Right lobe of liver (tissue), 6 donors: ENCODE results near the gene BTK. TPM values are rescaled to one million over a fixed set of nuclear protein-coding genes. Genes with fewer than 3 reads are reported as not detected.

Experiments used
- ATAC-seq, 4 donors: fragments of 200-7000 bp; cut with Tn5 transposase; one replicate each; pipeline ENCODE4 v1.9.1; 2020; ENCODE audit warnings: mild to moderate bottlenecking in 4 of 4, moderate library complexity in 4 of 4
- DNase-seq, 3 donors: peaks; one replicate each; pipeline ENCODE4 v3.0.0-alpha.2; 2020
- H3K27ac ChIP-seq, 3 donors: fragments of 200-600 bp; one replicate each; pipeline ENCODE4 v1.8.0; 2022
- H3K27me3 ChIP-seq, 2 donors: fragments of 200-600 bp; one replicate each; pipeline ENCODE4 v1.8.0; 2022
- H3K36me3 ChIP-seq, 4 donors: fragments of 200-600 bp; sonication (generic) in 1 of 4; one replicate each; pipeline versions ENCODE4 v1.5.1 to v1.8.0; 2017 to 2022; ENCODE audit warnings: control low read depth in 1 of 4
- H3K4me1 ChIP-seq, 4 donors: fragments of 200-600 bp; sonication (generic) in 1 of 4; one replicate each; pipeline versions ENCODE4 v1.5.1 to v1.8.0; 2017 to 2022; ENCODE audit warnings: control low read depth in 1 of 4
- H3K4me3 ChIP-seq, 3 donors: fragments of 200-600 bp; one replicate each; pipeline ENCODE4 v1.8.0; 2022
- H3K9me3 ChIP-seq, 4 donors: fragments of 200-600 bp; sonication (generic) in 1 of 4; one replicate each; pipeline versions ENCODE4 v1.5.1 to v1.8.0; 2017 to 2022; ENCODE audit warnings: control low read depth in 1 of 4
- POLR2A ChIP-seq: fragments of 450-650 bp; IDR thresholded peaks from one replicate; pipeline ENCODE4 v1.6.1; 2017; ENCODE audit warnings: antibody characterized with exemption, mild to moderate bottlenecking
- WGBS: methylation state at CpG from one replicate; pipeline ENCODE4 v1.1.6; 2018; ENCODE audit warnings: low coverage, low lambda C conversion rate; ENCODE audit not compliant: insufficient coverage; ENCODE audit errors: missing lambda C conversion rate; 5-methylcytosine and 5-hydroxymethylcytosine counted together
- intact Hi-C, 2 donors: fragments of 100-400 bp; cut with DNase I; formaldehyde crosslinking; loops; one replicate each; pipeline versions ENCODE4 v1.11.2 to v1.14.1; 2022
- total RNA-seq, 6 experiments: library from RNA; depleted of rRNA in 2 of 6; stranded (reverse); fragments of >200 nt in 2 of 6; fragmentation: NEBNext Ultra II Directional in 3 of 6; extraction: Animal tissue kit (Norgen Biotek cat#: 25700) in 3 of 6; gene quantifications; one replicate each; pipeline versions ENCODE4 v1.1.0 to v1.2.4, GENCODE V29; 2016 to 2023
- TF ChIP-seq, protein P1 (sequence below), 4 donors: fragments of 200-600 bp in 3 of 4; fragments of 450-650 bp in 1 of 4; IDR thresholded peaks; one replicate each; pipeline versions ENCODE4 v1.5.1 to v1.8.0; 2016 to 2022; ENCODE audit warnings: antibody characterized with exemption in 4 of 4, mild to moderate bottlenecking in 2 of 4
- donor health status: DM: no; HTN: yes; CAD: no.
- donor health status: DM: no; HTN: no; CAD: no.
- donor health status: DM: no; HTN: no; CAD: no.
- donor health status: DM: no; HTN: yes; CAD: no.
- donor health status: DM: no; HTN: yes; CAD: no.

The BTK gene
- total RNA-seq, 6 experiments from 2014 or later: 1.1 to 4.7 (median 1.8) TPM

DNA sequence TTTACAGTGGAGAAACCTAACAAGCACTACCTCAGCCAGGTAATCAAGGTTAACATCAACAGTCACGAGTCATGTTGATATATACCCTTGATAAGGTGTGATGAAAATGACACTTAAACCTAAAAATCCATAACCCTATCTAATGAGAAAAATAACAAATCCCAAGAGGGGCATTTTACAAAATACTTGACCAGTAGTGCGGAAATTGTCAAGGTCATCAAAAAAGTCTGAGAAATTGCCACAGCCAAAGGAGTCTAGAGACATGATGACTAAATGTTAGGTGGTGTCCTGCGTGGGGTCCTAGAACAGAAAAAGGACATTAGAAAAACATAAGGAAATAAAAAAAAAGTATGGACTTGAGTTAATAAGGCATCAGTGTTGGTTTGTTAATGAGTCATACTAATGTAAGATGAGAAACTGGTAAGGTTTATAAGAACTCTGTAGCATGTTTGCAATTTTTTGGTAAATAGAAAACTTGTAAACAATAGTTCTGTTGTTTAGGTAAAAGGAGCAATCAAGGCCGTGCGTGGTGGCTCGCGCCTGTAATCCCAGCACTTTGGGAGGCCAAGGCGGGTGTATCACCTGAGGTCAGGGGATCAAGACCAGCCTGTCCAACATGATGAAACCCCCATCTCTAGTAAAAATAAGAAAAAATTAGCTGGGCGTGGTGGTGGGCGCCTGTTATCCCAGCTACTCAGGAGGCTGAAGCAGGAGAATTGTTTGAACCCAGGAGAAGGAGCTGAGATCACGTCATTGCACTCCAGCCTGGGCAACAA is 7.7 kb upstream of the BTK start:
- intact Hi-C loops: no loop called here
- peaks cover 0 to 3% of the 10 kb centered on the region in 2 donors for H3K27me3 ChIP-seq
- H3K4me1 ChIP-seq: no peaks in the 10 kb centered on the region
- WGBS: 69% methylated on average over 7 of the region's 11 CpGs
- peaks cover 0 to 5% (median 1%) of the 10 kb centered on the region in 4 donors for H3K36me3 ChIP-seq
- no peak overlapping the region for H3K4me3 ChIP-seq
- TF ChIP-seq, protein P1, sequence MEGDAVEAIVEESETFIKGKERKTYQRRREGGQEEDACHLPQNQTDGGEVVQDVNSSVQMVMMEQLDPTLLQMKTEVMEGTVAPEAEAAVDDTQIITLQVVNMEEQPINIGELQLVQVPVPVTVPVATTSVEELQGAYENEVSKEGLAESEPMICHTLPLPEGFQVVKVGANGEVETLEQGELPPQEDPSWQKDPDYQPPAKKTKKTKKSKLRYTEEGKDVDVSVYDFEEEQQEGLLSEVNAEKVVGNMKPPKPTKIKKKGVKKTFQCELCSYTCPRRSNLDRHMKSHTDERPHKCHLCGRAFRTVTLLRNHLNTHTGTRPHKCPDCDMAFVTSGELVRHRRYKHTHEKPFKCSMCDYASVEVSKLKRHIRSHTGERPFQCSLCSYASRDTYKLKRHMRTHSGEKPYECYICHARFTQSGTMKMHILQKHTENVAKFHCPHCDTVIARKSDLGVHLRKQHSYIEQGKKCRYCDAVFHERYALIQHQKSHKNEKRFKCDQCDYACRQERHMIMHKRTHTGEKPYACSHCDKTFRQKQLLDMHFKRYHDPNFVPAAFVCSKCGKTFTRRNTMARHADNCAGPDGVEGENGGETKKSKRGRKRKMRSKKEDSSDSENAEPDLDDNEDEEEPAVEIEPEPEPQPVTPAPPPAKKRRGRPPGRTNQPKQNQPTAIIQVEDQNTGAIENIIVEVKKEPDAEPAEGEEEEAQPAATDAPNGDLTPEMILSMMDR (IDR thresholded peaks at IDR 0.05): no peak
- TF ChIP-seq POLR2A: no peak
- DNase-seq: no peak
- no peaks in the 10 kb centered on the region for H3K9me3 ChIP-seq
- ATAC-seq: no peak
- H3K27ac ChIP-seq: no peak overlapping the region

DNA sequence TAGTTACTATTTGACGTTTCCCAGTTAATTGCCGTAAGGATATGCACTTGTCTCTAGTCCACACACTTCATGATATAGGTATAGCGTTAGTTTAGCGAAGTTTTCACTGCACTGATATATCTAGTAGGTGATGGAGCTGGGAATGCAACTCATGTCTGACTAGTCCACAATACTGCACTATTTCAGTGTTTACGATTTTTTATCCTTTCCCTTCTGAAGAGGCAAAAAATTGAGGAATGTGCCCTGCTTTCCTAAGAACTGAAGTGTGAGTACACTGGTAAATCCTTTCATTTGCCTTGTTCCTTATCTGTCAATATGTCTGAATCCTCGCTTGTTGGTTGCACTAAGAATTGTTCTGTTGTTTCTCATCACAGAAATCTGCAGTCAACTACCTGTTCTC is 5.8 kb upstream of the BTK start:
- intact Hi-C loops: no loop called here
- H3K27ac ChIP-seq: peak overlapping the region in 1 of 3 donors; percentile 51
- H3K36me3 ChIP-seq: peaks cover 0 to 5% (median 1%) of the 10 kb centered on the region in 4 donors
- 48% methylated on average over 6 of the region's 6 CpGs for WGBS
- H3K9me3 ChIP-seq: no peaks in the 10 kb centered on the region
- H3K27me3 ChIP-seq: peaks cover 0 to 3% of the 10 kb centered on the region in 2 donors
- no peak for DNase-seq
- peak overlapping the region in 2 of 3 donors; percentile 48 to 61 for H3K4me3 ChIP-seq
- no peaks in the 10 kb centered on the region for H3K4me1 ChIP-seq
- no peak for ATAC-seq
- TF ChIP-seq, protein P1 (IDR thresholded peaks at IDR 0.05): no peak
- TF ChIP-seq POLR2A: no peak

DNA sequence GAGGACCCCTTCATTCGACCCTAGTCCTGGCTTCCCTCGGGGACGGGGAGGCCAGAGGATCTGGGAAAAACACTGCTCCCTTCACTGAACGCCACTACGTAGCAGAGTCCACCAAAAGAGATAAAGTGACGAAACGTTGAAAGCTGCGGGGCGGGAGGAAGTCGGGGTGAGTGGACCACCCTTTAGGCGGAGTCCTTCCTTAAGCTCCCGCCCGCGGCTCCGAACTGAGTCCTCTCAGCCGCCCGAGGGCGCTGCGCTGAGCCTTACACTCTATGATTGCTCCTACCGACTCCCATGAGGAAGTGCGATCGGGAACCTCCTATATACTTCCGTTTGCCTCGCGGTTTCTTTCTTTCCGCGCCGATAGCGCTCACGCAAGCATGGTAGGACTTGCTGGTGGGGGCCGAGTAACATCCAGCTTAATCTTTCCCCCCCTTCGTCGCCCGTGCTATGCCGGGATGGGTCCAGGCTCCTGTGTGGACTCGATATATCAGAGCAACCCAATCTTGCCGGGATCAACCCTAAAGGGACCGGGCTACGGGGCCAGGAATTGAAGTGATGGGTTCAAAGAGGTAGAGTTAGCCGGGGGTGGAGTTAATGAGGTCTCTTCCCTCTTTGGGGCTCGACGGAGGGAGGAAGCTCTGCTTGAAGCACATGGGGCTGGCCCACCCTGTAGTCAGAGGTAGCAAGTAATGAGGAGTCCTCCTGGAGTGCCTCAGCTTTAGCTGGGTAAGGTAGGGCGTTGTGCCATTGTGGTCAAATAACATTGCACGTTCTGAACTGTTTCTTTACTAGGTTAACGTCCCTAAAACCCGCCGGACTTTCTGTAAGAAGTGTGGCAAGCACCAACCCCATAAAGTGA is 4.9 kb upstream of the BTK start, which contains the start of gene RPL36A:
Gene RPL36A (plus strand): TSS at position 348 of the 862 bp plus-strand sequence. CDS start 33 bp downstream, at position 381.
- Histone ChIP-seq H3K27me3 (peaks cover 0 to 3% of the 10 kb centered on the region in 2 donors), H3K36me3 (peaks cover 0 to 5% (median 1%) of the 10 kb centered on the region in 4 donors), H3K4me1 (no peaks in the 10 kb centered on the region), H3K9me3 (no peaks in the 10 kb centered on the region), H3K27ac (peak within 1 kb of the TSS; percentile 20 to 59 (median 51)), H3K4me3 (peak within 1 kb of the TSS; percentile 48 to 61 (median 59))
- intact Hi-C loops: no loop called here
- ATAC-seq (peak; percentile 98 to 100 (median 98)), DNase-seq (peak; percentile 82 to 87 (median 85))
- peak; percentile 82 for TF ChIP-seq POLR2A
- TF ChIP-seq, protein P1 (IDR thresholded peaks at IDR 0.05): peak; percentile 51 to 73 (median 70)
- 44% methylated on average over 27 of the region's 47 CpGs for WGBS

DNA sequence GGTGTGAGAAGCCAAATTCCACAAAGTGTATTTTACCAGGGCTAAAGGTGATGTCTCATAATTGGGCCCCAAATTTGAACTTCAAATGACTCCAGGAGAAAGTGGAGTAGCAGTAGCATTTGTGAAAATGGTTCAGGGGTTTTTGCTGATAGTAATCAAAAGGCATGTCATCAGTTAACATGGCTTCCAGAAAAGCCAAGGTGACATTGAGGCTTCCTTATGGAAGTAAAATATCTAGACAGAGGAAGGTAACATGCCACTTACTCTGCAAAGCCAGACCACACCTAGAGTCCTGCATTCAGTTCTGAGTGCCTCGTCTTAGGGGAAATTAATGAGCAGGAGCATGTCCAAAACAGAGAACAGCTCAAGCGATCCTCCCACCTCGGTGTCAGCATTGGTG is 2.6 kb upstream of the BTK start:
- 65% methylated on average over 2 of the region's 3 CpGs for WGBS
- Histone ChIP-seq H3K27ac (no peak overlapping the region), H3K36me3 (no peaks in the 10 kb centered on the region), H3K4me1 (no peaks in the 10 kb centered on the region), H3K4me3 (no peak overlapping the region), H3K9me3 (no peaks in the 10 kb centered on the region), H3K27me3 (no peaks in the 10 kb centered on the region)
- DNase-seq (no peak), ATAC-seq (no peak)
- TF ChIP-seq, protein P1 (IDR thresholded peaks at IDR 0.05): no peak
- no peak for TF ChIP-seq POLR2A
- intact Hi-C loops: no loop called here
